Endothelial cell of umbilical vein (primary cell): ENCODE data around the gene EXOSC2. TPM values are rescaled to one million over a fixed set of nuclear protein-coding genes. Genes with fewer than 3 reads are reported as not detected.

Experiments
- BruUV-seq: library from RNA; stranded (reverse); fragments of 400-500 nt; replicated peaks from 2 replicates; lab custom pipeline; 2021; lab: Mats Ljungman, UMichigan
- CTCF ChIA-PET: fragments of 300-600, 350-600 bp; sonication (Branson Sonifier 250); formaldehyde crosslinking; loops from one replicate; lab custom pipeline; 2021; ENCODE audit warnings: antibody characterized with exemption, inconsistent platforms; lab: Charles Lee
- POLR2A ChIA-PET: fragments of 300-600, 350-600 bp; sonication (Branson Sonifier 250); formaldehyde crosslinking; loops from one replicate; lab custom pipeline; 2021; ENCODE audit warnings: antibody characterized with exemption, inconsistent platforms; lab: Charles Lee
- DNase-seq: peaks from one replicate; pipeline ENCODE4 v3.0.0-alpha.2; 2011; ENCODE audit warnings: low read depth, low spot score
- FAIRE-seq: peaks from 2 replicates; lab custom pipeline; 2011; peaks lifted over from hg19 to GRCh38; lab: Jason Lieb, UNC
- H2AFZ ChIP-seq: 2 replicates; pipeline ENCODE4 v1.6.0; 2012; ENCODE audit warnings: low read depth, low read length, control low read depth, inconsistent platforms
- H3K27ac ChIP-seq: 2 replicates; pipeline ENCODE4 v1.5.1; 2011; ENCODE audit warnings: low read depth, mild to moderate bottlenecking, control low read depth, low read length, moderate library complexity; ENCODE audit not compliant: insufficient read depth
- H3K27me3 ChIP-seq, 2 experiments: 2 replicates each; pipeline versions ENCODE4 v1.6.0 to v1.6.1; 2011; ENCODE audit warnings: low read length in 2 of 2, mixed read lengths in 1 of 2; ENCODE audit not compliant: control insufficient read depth in 2 of 2, insufficient read depth in 2 of 2
- H3K36me3 ChIP-seq, 2 experiments: 2 replicates in 1 of 2; 3 replicates in 1 of 2; pipeline ENCODE4 v1.5.1; 2011; ENCODE audit warnings: low read length in 2 of 2, mild to moderate bottlenecking in 1 of 2, moderate library complexity in 1 of 2; ENCODE audit not compliant: control insufficient read depth in 2 of 2, insufficient read depth in 2 of 2; ENCODE audit errors: extremely low read depth in 1 of 2
- H3K4me1 ChIP-seq: 3 replicates; pipeline ENCODE4 v1.5.1; 2011; ENCODE audit warnings: mild to moderate bottlenecking, low read length; ENCODE audit not compliant: control insufficient read depth, insufficient read depth; ENCODE audit errors: extremely low read depth
- H3K4me2 ChIP-seq: 2 replicates; pipeline ENCODE4 v1.6.1; 2011; ENCODE audit warnings: low read length, control low read depth, mixed read lengths; ENCODE audit not compliant: insufficient read depth
- H3K4me3 ChIP-seq, 3 experiments: fragments of 200-600 bp in 1 of 3; sonication (generic), shearing (Covaris generic) in 1 of 3; replicated peaks in 1 of 3; 2 replicates each; pipeline ENCODE4 v1.5.1; 2011 to 2016; ENCODE audit warnings: control low read depth in 3 of 3, low read length in 3 of 3, mild to moderate bottlenecking in 2 of 3, inconsistent platforms in 1 of 3, low read depth in 1 of 3, moderate library complexity in 1 of 3; ENCODE audit not compliant: insufficient read depth in 1 of 3
- H3K79me2 ChIP-seq: 2 replicates; pipeline ENCODE4 v1.6.0; 2012; ENCODE audit warnings: low read length, inconsistent platforms; ENCODE audit not compliant: control insufficient read depth, insufficient read depth
- H3K9ac ChIP-seq: replicated peaks from 2 replicates; pipeline ENCODE3; 2011; ENCODE audit warnings: low read length, control low read depth; ENCODE audit not compliant: insufficient read depth; ENCODE audit errors: extremely low read depth
- H3K9me1 ChIP-seq: replicated peaks from 3 replicates; pipeline ENCODE4 v1.6.0; 2011; ENCODE audit warnings: mild to moderate bottlenecking, low read length; ENCODE audit not compliant: control insufficient read depth, insufficient read depth; ENCODE audit errors: extremely low read depth
- H3K9me3 ChIP-seq: replicated peaks from 2 replicates; pipeline ENCODE4 v1.5.1; 2012; ENCODE audit warnings: low read length, inconsistent platforms; ENCODE audit not compliant: control insufficient read depth, insufficient read depth
- H4K20me1 ChIP-seq: replicated peaks from 2 replicates; pipeline ENCODE3; 2011; ENCODE audit warnings: mild to moderate bottlenecking, low read length; ENCODE audit not compliant: control insufficient read depth, insufficient read depth; ENCODE audit errors: extremely low read depth
- CTCF ChIP-seq, 2 donors: IDR thresholded peaks; 1 replicate in 1 of 2; 2 replicates in 1 of 2; pipeline ENCODE4 v1.5.1; 2011; ENCODE audit warnings: low read length in 2 of 2, mild to moderate bottlenecking in 2 of 2, moderate library complexity in 2 of 2, control low read depth in 1 of 2, inconsistent platforms in 1 of 2, low read depth in 1 of 2; ENCODE audit not compliant: insufficient read depth in 1 of 2; ENCODE audit errors: extremely low read depth in 1 of 2
- EZH2 ChIP-seq: IDR thresholded peaks from 2 replicates; pipeline ENCODE4 v1.6.1; 2012; ENCODE audit warnings: borderline replicate concordance, low read depth, mild to moderate bottlenecking, moderate library complexity, low read length, inconsistent platforms; ENCODE audit not compliant: severe bottlenecking
- FOS ChIP-seq: IDR thresholded peaks from 2 replicates; pipeline ENCODE4 v1.6.1; 2011; ENCODE audit warnings: mild to moderate bottlenecking, low read length, moderate library complexity, borderline replicate concordance; ENCODE audit not compliant: insufficient read depth
- GATA2 ChIP-seq: IDR thresholded peaks from 2 replicates; pipeline ENCODE4 v1.7.0; 2011; ENCODE audit warnings: low read depth, mild to moderate bottlenecking, moderate library complexity, mixed read lengths, low read length; ENCODE audit not compliant: insufficient read length, insufficient read depth
- JUN ChIP-seq: IDR thresholded peaks from 2 replicates; pipeline ENCODE4 v1.6.1; 2011; ENCODE audit warnings: borderline replicate concordance, low read depth; ENCODE audit not compliant: insufficient read length, insufficient read depth
- MAX ChIP-seq: IDR thresholded peaks from 2 replicates; pipeline ENCODE4 v1.6.1; 2011; ENCODE audit not compliant: insufficient read depth, insufficient read length
- MYC ChIP-seq: IDR thresholded peaks from one replicate; pipeline ENCODE4 v1.6.1; 2011; ENCODE audit warnings: mild to moderate bottlenecking, low read depth, low read length
- POLR2AphosphoS5 ChIP-seq: IDR thresholded peaks from 2 replicates; pipeline ENCODE4 v1.6.1; 2012; ENCODE audit warnings: low read depth, mild to moderate bottlenecking, control low read depth, low read length, moderate library complexity; ENCODE audit not compliant: insufficient read depth
- dilution Hi-C: fragments of 300-500 bp; cut with MboI; formaldehyde crosslinking; loops from one replicate; pipeline ENCODE4 v1.15.0; 2019; ENCODE audit warnings: low sequenced_read_pairs; ENCODE audit not compliant: extremely low pct_ligation_motif_present
- intact Hi-C: fragments of 100-400 bp; cut with micrococcal nuclease; formaldehyde crosslinking; loops from one replicate; pipeline ENCODE4 v1.10.0; 2022
- polyA plus RNA-seq, 4 experiments: library from polyadenylated mRNA; depleted of rRNA in 3 of 4; stranded (reverse) in 3 of 4; unstranded in 1 of 4; fragments of >200 nt; gene quantifications; 2 replicates each; pipeline versions ENCODE4 v1.2.1 to v1.2.3, GENCODE V29; 2011 to 2012; ENCODE audit warnings: missing spikeins in 1 of 4
- total RNA-seq: library from RNA; stranded (reverse); gene quantifications from 2 replicates; pipeline ENCODE4 v1.2.3, GENCODE V29; 2021

EXOSC2 gene
- total and polyA plus RNA-seq, 2 donors (not counting 3 experiments of a cell fraction or from before 2014, with no cell fraction given) = 25.5 to 44.4 TPM

- TF ChIP-seq EZH2 (no peak), MYC (no peak), JUN (no peak)
- dilution Hi-C loops (loop anchor here (25.0 kb wide), 1 partner anchor 164 kb away; no protein-coding TSS in a partner anchor), intact Hi-C loops (loop anchor here (5.0 kb wide), 1 partner anchor 349 kb away; no protein-coding TSS in a partner anchor)
- FAIRE-seq = no peak
- POLR2A ChIA-PET = no interaction called here
- Histone ChIP-seq H3K27ac (no peak overlapping the region), H3K36me3 (peaks cover 21 to 40% of the 10 kb centered on the region in 2 experiments), H4K20me1 (no peaks in the 10 kb centered on the region), H3K4me2 (no peak overlapping the region), H3K9me1 (no peaks in the 10 kb centered on the region), H3K4me1 (peaks cover 6% of the 10 kb centered on the region), H3K79me2 (peaks cover 52% of the 10 kb centered on the region), H3K27me3 (no peaks in the 10 kb centered on the region), H3K9ac (no peak overlapping the region), H2AFZ (no peak overlapping the region), H3K9me3 (no peaks in the 10 kb centered on the region), H3K4me3 (no peak overlapping the region)
- DNase-seq = no peak
- CTCF ChIA-PET = interaction anchor here (0.8 to 13.9 kb wide), 5 partner anchors 9 to 348 kb away, joined by 3 to 327 read pairs (median 76); no protein-coding TSS in a partner anchor
- BruUV-seq = no TSS peak
Measured at GRCh38 chr9:130698514-130698913, 4.9 kb downstream of the EXOSC2 start.

- Histone ChIP-seq H3K4me3 (no peak overlapping the region), H3K9ac (no peak overlapping the region), H3K27ac (no peak overlapping the region), H2AFZ (no peak overlapping the region), H3K9me1 (no peaks in the 10 kb centered on the region), H3K4me2 (no peak overlapping the region), H3K36me3 (peaks cover 26 to 44% of the 10 kb centered on the region in 2 experiments), H3K4me1 (peaks cover 6% of the 10 kb centered on the region), H3K9me3 (no peaks in the 10 kb centered on the region), H4K20me1 (no peaks in the 10 kb centered on the region), H3K79me2 (peaks cover 47% of the 10 kb centered on the region), H3K27me3 (no peaks in the 10 kb centered on the region)
- DNase-seq = no peak
- BruUV-seq = no TSS peak
- no peak for FAIRE-seq
- intact Hi-C loops = loop anchor here (5.0 kb wide), 1 partner anchor 348 kb away; no protein-coding TSS in a partner anchor
- TF ChIP-seq FOS (no peak), MAX (no peak), GATA2 (no peak), CTCF (IDR thresholded peaks at IDR 0.05; ENCODE audit: extremely low read depth in 1 of 2, insufficient read depth in 1 of 2, low read depth in 1 of 2, low read length in 2 of 2) (no peak), POLR2AphosphoS5 (no peak), MYC (no peak), JUN (no peak), EZH2 (no peak)
- dilution Hi-C loops = loop anchor here (25.0 kb wide), 1 partner anchor 163 kb away; no protein-coding TSS in a partner anchor
- POLR2A ChIA-PET = no interaction called here
- CTCF ChIA-PET = interaction anchor here (0.7 to 13.9 kb wide), 7 partner anchors 8 to 347 kb away, joined by 3 to 327 read pairs (median 7); no protein-coding TSS in a partner anchor
Measured at GRCh38 chr9:130699047-130699446, 5.5 kb downstream of the EXOSC2 start.
